HEK293T (cell line): ENCODE results near the gene SPEG.

ENCODE experiments used
- CTCF ChIA-PET: fragments of 350-600 bp; formaldehyde crosslinking; extraction: SDS; loops from one replicate; lab custom pipeline; 2021; ENCODE audit warnings: antibody characterized with exemption, inconsistent platforms; lab: Yijun Ruan, JAX
- POLR2A ChIA-PET: fragments of 350-600 bp; formaldehyde crosslinking; extraction: SDS; loops from one replicate; lab custom pipeline; 2020; ENCODE audit warnings: antibody characterized with exemption, inconsistent platforms; lab: Yijun Ruan, JAX
- DNase-seq: peaks from one replicate; pipeline ENCODE4 v3.0.0; 2012; ENCODE audit warnings: mixed read lengths; ENCODE audit errors: extremely low spot score
- ARNT ChIP-seq: fragments of 450-650 bp; IDR thresholded peaks from 2 replicates; pipeline ENCODE4 v1.6.1; 2017; ENCODE audit warnings: mild to moderate bottlenecking
- BHLHE40 ChIP-seq: fragments of 450-650 bp; IDR thresholded peaks from 2 replicates; pipeline ENCODE4 v1.6.1; 2016; ENCODE audit warnings: mild to moderate bottlenecking, moderate library complexity, borderline replicate concordance
- CTBP1 ChIP-seq: fragments of 450-650 bp; IDR thresholded peaks from 2 replicates; pipeline ENCODE4 v1.6.1; 2016; ENCODE audit warnings: borderline replicate concordance
- ELF4 ChIP-seq: fragments of 450-650 bp; IDR thresholded peaks from 2 replicates; pipeline ENCODE4 v1.6.1; 2017; ENCODE audit warnings: antibody characterized with exemption
- FOXA1 ChIP-seq: fragments of 450-650 bp; IDR thresholded peaks from 2 replicates; pipeline ENCODE4 v1.6.1; 2016; ENCODE audit warnings: mild to moderate bottlenecking
- FOXK2 ChIP-seq: fragments of 450-650 bp; IDR thresholded peaks from 2 replicates; pipeline ENCODE4 v1.6.1; 2016; ENCODE audit warnings: mild to moderate bottlenecking
- FOXM1 ChIP-seq: fragments of 450-650 bp; IDR thresholded peaks from 2 replicates; pipeline ENCODE4 v1.6.1; 2017; ENCODE audit warnings: mild to moderate bottlenecking, borderline replicate concordance
- HDGF ChIP-seq: fragments of 450-650 bp; IDR thresholded peaks from 2 replicates; pipeline ENCODE4 v1.6.1; 2017; ENCODE audit warnings: antibody characterized with exemption, borderline replicate concordance
- L3MBTL2 ChIP-seq: fragments of 450-650 bp; conservative IDR thresholded peaks from 2 replicates; pipeline ENCODE4 v1.6.1; 2016; ENCODE audit warnings: mild to moderate bottlenecking
- LEF1 ChIP-seq: fragments of 450-650 bp; IDR thresholded peaks from 2 replicates; pipeline ENCODE4 v1.6.1; 2017; ENCODE audit warnings: mild to moderate bottlenecking, borderline replicate concordance
- NFRKB ChIP-seq: fragments of 450-650 bp; IDR thresholded peaks from 2 replicates; pipeline ENCODE4 v1.6.1; 2016; ENCODE audit warnings: mild to moderate bottlenecking, moderate library complexity
- PKNOX1 ChIP-seq: fragments of 450-650 bp; IDR thresholded peaks from 2 replicates; pipeline ENCODE4 v1.6.1; 2016
- SP1 ChIP-seq: fragments of 450-650 bp; IDR thresholded peaks from 2 replicates; pipeline ENCODE4 v1.6.1; 2017
- SUZ12 ChIP-seq: fragments of 450-650 bp; IDR thresholded peaks from 2 replicates; pipeline ENCODE4 v1.6.1; 2016; ENCODE audit warnings: mild to moderate bottlenecking
- TARDBP ChIP-seq: fragments of 450-650 bp; IDR thresholded peaks from 2 replicates; pipeline ENCODE4 v1.6.1; 2016
- ZNF384 ChIP-seq: fragments of 450-650 bp; IDR thresholded peaks from 2 replicates; pipeline ENCODE4 v1.6.1; 2016

Gene SPEG

GRCh38 chr2:219448776-219449341, 14.2 kb downstream of the SPEG start:
- ChIA-PET POLR2A (no interaction called here), CTCF (interaction anchor here (0.7 kb wide), 1 partner anchor 11 kb away, joined by 4 read pairs; no protein-coding TSS in a partner anchor)
- TF ChIP-seq LEF1 = no peak
- TF ChIP-seq FOXK2 = no peak
- TF ChIP-seq ZNF384 = no peak
- TF ChIP-seq BHLHE40 = no peak
- no peak for TF ChIP-seq FOXM1
- TF ChIP-seq ARNT = no peak
- TF ChIP-seq TARDBP = no peak
- no peak for TF ChIP-seq NFRKB
- no peak for TF ChIP-seq SP1
- no peak for TF ChIP-seq SUZ12
- DNase-seq = no peak

GRCh38 chr2:219449609-219450008, 15.0 kb downstream of the SPEG start:
- DNase-seq = no peak
- ChIA-PET CTCF (interaction anchor here (0.7 kb wide), 1 partner anchor 10 kb away, joined by 4 read pairs; no protein-coding TSS in a partner anchor), POLR2A (interaction anchor here (0.6 kb wide), 1 partner anchor 482 kb away, joined by 3 read pairs; no protein-coding TSS in a partner anchor)
- no peak for TF ChIP-seq L3MBTL2
- no peak for TF ChIP-seq PKNOX1
- TF ChIP-seq ELF4 = no peak
- no peak for TF ChIP-seq FOXA1
- TF ChIP-seq FOXM1 = no peak
- TF ChIP-seq NFRKB = no peak

- no peak for DNase-seq
- TF ChIP-seq SUZ12 = no peak
- no peak for TF ChIP-seq ZNF384
- TF ChIP-seq FOXK2 = no peak
- TF ChIP-seq PKNOX1 = no peak
- TF ChIP-seq LEF1 = no peak
- TF ChIP-seq TARDBP = no peak
- no peak for TF ChIP-seq ARNT
- TF ChIP-seq NFRKB = no peak
- POLR2A ChIA-PET = interaction anchor here (1.9 kb wide), 1 partner anchor 47 kb away, joined by 4 read pairs; the partner anchor contains the start of gene GMPPA
- CTCF ChIA-PET = no interaction called here
Measured at GRCh38 chr2:219451661-219452360, 17.2 kb downstream of the SPEG start.

- DNase-seq = no peak
- POLR2A ChIA-PET = interaction anchor here (1.9 kb wide), 1 partner anchor 46 kb away, joined by 4 read pairs; the partner anchor contains the start of gene GMPPA
- CTCF ChIA-PET = interaction anchor here (0.7 to 1.2 kb wide), 5 partner anchors 10 to 77 kb away, joined by 3 to 5 read pairs (median 3); a partner anchor contains a TSS
- no peak for TF ChIP-seq SP1
- TF ChIP-seq ARNT = no peak
- TF ChIP-seq CTBP1 = no peak
- TF ChIP-seq NFRKB = no peak
- TF ChIP-seq ZNF384 = no peak
- no peak for TF ChIP-seq FOXM1
- TF ChIP-seq FOXK2 = no peak
- TF ChIP-seq L3MBTL2 = no peak
- TF ChIP-seq PKNOX1 = no peak
- no peak for TF ChIP-seq BHLHE40
- TF ChIP-seq ELF4 = no peak
- TF ChIP-seq LEF1 = no peak
- TF ChIP-seq HDGF = no peak
- TF ChIP-seq SUZ12 = no peak
- no peak for TF ChIP-seq FOXA1
- TF ChIP-seq TARDBP = no peak
Measured at GRCh38 chr2:219452361-219453317, 18.0 kb downstream of the SPEG start.
